ENCODE measurements around the gene ABRAXAS1.
"Not testable (repeated sequence)": the region's sequence is repeated elsewhere in the genome, so short reads cannot be mapped to it uniquely, and the experiment has no call there.

ABRAXAS1 gene

DNA sequence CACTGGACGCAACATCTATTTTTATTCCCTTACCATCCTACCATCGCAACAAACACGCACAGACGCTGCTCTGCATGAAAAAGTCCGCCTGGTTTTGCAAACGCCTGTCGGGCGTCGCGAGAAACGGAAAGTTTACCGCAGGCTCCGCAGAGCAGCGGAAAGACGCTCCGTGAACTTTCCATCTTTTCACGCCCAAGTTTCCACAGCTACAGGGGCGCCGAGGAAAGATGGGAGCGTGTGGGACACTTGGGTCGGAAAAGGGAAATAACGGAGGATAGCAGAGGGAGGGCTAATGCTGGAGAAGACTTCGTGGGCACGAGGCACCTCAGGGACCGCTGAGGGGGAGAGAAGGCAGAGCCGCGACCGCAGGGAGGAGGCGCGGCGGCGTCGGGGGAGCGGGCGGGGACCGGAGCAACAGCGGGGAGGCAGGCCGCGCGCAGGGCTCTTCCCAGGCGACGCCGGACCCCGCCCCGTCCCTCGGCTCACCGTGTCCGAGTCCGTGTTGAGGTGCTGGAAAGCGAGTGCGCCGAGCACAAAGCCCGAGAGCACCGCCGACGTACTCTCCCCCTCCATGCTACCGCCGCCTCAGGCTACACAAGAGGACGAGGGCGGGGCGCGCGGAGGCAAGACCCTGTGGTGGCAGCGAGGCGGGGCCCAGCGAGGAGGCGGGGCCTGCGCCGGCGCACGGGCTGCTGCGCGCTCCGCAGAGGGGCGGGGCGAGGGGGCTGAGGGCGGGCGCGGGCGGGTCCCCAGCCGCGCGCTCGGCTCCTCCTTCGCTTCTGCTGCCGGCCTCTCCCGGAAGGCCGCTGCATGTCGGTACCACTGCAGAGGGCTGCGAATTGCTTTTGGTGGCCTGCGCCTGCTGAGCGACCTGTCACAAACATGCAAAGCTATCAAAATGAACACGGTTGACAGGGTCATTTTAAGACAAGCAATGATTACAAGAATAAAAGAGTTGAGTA lies at the start of gene ABRAXAS1:
Gene ABRAXAS1 (minus strand): TSS at position 601 of the 962 bp plus-strand sequence. CDS start 28 bp downstream, at position 573.
- DNase-seq = peak; percentile 63

DNA sequence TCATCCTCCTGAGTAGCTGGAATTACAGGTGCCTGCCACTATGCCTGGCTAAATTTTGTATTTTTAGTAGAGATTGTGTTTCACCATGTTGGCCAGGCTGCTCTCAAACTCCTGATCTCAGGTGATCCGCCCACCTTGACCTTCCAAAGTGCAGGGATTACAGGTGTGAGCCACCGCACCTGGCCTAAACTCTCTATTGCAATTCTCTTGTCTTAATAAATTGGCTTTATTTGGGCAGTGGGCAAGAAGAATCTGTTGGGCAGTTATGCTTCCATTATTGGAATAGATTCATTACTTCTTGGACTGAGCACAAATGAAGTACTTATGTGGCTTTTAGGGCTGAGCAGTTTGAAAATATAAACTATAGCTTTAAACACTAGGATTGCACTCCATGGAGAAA lies 42.8 kb upstream of the ABRAXAS1 start:
- no peak for DNase-seq

DNA sequence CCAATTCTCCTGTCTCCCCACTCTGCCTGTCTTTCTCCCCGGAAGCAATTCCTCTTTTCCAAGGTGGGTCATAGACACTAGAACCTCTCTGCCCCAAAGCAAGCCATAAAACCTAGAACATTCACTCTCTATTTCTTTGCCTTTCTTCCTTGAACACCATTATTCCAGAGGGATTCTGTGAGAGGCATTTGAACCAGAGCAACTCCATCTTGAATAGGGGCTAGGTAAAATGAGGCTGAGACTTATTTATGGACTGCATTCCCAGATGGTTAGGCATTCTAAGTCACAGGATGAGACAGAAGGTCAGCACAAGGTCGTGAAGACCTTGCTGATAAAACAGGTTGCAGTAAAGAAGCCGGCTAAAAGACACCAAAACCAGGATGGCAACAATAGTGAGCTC lies 37.3 kb upstream of the ABRAXAS1 start:
- no peak for DNase-seq

DNA sequence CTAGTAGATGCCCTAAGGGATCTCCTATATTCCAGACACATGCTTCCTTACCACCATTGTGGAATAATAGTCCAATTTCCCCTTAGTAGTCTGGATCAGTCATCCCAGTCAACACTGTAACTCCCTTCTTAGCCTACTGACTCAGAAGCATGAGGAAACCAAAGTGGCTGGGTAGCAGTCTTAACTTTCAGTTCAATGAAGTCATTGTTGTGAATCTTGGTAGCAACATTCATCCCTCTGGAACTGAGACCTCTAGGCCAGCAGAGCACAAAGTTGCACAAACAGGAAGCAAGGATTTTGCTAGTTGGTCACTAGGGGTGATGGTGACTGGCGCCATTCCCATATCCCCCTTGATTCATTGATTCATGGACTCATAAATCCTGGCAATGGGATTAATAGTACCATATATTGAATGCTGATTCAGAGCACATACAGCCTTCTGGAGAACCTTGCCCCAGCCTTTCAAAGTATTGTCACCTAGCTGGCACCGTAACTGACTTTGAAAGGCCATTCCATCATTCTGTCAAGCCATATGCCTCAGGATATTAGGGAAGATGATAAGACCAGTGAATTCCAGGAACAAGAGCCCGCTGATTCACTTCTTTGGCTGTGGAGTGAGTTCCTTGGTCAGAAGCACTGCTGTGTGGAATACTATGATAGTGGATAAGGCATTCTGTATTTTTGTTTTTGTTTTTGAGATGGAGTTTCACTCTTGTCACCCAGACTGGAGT lies 31.3 kb upstream of the ABRAXAS1 start:
- DNase-seq = no peak

DNA sequence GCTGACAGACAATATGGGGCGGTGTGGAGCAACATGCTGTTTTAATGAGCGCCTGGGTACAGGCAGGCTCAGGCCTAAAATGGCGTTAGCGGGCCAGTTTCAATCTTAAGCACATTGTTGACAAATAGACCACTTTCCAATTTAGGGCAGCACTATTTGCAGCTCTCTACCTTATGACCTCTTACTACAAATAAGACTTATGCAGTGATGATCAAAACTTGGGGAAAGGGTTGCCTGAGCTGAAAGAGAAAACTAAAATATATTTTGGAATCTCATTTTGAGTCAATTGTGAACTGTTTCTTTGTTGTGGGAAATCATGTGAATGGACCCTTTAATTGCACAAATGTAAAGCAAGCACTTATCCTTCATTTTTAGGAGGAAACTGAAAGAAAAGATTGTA lies 25.5 kb upstream of the ABRAXAS1 start:
- no peak for DNase-seq

DNA sequence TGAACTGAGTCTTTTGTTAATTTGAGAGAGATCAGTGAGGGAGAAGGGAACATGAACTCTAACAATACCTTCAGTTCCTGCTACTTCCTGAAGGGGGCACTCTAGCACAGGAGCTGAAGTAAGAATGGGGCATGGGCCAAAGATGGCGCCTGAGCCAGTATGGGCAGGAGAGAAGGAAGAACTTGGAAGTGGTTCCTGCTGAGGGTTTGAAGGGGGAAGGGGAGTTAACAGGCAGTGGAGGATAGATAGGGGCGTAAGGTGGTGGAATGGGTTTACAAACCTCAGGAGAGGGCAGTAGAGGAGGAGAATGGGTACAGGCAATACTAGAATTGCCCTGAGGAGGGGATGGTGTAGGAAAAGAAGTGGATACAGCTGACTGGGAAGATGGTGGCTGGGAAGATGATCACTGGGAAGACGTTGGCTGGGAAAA lies 24.3 kb upstream of the ABRAXAS1 start:
- peak; percentile 36 for DNase-seq

DNA sequence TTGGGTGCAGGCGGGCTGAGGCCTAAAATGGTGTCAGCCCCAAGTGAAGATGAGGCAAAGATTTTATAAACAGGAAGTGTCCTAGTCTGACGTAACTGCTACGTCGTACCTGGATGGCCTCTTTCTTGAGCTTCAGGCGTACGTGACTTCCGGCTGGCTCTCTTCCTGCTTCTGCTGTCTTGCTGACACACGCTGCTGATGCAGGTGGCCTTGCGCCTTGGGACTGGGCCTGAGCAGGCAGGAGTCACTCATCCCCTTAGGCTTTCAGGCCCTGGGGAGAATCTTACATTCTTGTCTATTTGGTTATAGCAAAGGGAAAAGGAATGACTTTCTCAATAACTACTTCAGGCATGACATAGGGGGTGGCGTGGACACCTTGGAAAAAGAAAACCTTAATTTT lies 20.1 kb upstream of the ABRAXAS1 start:
- DNase-seq = no peak

DNA sequence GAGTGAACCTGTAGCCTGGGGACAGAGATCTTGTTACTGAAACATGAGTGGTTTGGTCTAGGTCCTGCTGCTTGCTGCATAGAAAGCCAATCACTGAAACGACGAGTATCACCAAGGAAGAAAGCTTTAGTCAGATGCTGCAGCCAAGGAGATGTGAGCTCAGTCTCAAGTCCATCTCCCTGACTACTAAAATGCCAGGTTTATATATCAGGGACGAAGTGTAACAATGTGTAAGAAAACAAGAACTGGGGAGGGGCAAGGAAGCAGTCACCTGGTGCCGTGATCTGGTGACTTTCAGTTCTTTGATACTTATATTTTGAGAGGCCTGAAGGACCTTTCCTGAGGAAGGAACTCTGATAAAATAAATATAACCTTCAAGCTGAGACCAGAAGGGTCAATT lies 19.6 kb upstream of the ABRAXAS1 start:
- DNase-seq = no peak

DNA sequence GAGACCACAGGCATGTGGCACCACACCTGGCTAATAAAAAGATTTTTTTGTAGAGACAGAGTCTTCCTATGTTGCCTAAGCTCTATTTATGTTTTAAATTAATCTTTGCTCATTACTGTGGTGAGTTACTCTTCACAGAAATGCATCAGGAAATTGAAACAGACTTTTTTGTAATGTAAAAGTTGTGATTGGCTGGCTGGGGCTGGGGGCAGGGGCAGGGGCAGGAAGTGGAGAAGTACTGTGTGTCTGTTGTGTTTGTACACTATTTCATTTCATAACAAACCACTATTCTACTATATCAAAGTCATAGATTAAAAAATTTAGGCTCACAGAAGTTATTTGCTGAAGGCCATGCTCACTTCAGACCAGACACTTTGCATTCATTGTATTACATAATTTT lies 19.1 kb upstream of the ABRAXAS1 start:
- no peak for DNase-seq

DNA sequence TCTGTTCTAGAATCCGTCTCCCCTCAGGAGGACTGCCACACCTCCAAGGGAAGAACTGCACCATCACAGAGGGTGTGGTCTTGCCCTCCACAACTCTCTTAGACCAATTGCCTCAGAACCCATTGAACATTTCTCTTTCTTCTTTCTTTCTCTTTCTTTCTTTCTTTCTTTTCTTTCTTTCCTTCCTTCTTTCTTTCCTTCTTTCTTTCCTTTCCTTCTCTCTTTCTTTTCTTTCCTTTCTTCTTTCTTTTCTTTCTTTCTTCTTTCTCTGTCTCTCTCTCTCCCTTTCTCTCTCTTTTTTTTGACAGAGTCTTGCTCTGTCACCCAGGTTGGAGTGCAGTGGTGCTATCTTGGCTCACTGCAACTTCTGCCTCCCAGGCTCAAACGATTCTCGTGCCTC lies 16.8 kb upstream of the ABRAXAS1 start:
- DNase-seq = not testable (repeated sequence)

DNA sequence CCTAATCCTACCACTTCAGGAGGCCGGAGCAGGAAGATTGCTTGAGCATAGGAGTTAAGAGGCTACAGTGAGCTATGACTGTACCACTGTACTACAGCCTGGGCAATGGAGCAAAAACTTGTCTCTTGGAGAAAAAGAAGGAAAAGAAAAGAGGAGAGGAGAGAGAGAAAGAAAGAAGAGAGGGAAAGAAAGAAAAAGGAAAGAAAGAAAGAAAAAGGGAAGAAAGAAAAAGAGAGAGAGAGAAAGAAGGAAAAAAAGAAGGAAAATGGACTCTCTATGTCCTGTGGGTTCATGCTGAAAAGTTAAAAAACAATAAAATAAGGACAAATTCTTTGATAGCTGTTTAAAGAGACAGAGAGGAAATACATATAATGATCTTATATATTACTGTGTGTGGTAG lies 13.3 kb upstream of the ABRAXAS1 start:
- DNase-seq = no peak

DNA sequence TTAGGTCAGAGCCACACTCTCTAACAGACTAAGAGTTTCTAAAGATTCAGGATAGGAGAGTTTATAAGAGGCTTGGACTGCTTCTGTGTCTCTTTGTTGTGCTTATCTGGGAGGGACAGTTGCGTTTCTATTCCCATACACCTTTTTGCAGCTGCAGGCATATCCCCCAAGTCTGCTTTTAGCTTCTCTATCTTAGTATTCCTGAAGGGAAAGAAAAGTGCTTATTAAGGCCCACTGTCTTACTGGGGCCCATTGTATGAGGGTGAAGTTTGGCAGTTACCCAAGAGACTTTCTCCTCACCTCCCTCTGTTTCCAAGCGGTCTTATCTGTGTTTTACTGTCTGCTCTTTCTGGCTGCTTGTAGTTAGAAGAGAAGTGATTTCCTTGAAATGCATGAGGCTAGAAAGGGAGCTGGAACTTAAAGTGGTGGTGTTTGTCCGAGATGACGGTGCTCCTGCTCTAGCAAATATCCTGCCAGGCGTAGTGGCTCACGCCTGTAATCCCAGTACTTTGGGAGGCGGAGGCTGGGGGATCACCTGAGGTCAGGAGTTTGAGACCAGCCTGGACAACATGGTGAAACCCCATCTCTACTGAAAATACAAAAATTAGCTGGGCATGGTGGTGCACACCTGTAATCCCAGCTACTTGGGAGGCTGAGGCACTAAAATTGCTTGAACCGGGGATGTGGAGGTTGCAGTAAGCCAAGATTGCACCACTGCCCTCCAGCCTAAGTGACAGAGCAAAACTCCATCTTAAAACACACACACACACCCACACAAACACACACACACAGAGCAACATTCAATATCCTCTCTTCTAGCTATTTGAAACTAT lies 11.4 kb upstream of the ABRAXAS1 start:
- DNase-seq = not testable (repeated sequence)

DNA sequence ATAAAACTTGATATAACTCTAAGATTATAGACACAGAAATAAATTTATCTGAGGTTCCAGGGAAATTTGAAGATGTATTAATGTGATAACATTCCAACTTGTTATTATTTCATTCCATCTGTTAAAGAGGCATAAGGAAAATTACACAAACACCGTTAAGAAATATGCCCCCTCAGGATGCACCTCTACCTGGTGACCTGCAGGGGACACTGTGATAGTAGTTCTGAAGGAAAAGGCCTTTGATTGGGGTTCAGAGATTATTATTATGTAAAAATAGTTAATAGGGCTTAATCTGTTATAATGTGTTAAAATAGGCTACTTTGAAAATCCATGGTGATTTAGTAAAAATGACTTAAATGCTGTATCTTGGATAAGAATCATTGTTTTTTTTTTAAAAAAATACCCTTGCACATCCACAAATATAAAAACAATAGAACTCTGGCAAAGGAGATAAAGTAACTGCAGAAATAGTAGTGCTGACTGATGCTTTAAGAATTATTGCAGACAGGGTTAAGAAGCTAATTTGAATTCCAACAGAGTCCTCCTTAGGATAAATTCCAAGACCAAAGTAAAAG lies 6.1 kb upstream of the ABRAXAS1 start:
- DNase-seq = peak; percentile 45

DNA sequence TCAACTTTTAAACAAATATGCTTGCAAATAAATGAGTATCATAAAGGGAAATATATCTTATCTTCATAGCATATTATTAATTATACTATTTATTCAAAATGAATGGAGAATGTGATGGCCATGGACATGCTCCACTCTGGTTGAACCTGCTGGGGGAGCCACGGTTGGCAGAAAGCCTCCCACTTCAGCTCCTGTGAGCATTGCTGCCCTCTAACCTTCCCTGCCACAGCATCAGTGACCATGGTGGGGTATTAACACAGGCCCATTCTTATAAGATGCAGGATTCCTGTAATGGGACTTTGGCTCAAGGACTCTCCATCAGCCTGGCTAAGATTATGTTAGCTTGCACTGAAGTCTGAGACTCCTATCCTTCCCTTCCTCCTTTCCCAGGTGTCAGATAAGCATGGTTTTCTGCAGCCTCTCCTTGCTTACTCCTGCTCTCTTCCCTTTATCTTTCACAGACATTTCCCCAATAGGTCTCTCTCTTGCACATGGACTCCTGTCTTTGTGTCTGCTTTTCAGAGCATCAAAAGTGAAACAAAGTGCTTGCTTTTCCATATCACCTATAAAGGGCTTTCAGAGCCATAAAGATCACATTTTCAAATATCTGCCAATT lies 4.9 kb upstream of the ABRAXAS1 start:
- DNase-seq = no peak

DNA sequence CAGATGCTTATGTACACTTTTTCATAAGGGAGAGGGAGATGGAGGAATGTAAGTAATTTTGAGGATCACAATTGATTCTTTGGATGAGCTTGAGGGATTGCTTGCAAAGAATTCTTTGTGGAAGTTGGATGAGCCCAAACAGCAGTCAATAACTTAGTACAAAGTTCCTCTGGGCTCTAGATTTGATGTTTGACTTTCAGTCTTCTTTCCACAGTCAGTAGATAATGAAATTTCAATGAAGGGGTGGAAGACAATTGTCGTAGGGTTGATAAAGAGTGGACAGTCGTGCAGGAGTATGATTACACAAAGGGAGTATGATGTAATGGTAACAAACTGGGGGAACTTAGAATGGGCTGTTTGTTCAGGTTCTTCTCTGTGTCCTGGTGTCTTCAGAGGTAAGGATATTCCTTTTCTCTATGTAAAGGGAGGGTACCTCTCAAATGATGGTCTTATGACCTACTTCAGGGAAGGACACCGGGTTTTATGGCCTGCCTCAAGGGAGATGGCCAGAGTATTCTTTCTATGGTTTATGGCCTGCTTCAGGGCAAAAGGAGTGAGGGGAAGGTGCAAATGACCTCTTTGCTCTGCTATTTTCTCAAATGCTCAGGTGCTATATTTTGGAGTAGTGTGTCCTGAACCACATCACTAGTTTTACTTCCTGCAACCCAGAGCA lies 1.7 kb upstream of the ABRAXAS1 start:
- DNase-seq = no peak

DNA sequence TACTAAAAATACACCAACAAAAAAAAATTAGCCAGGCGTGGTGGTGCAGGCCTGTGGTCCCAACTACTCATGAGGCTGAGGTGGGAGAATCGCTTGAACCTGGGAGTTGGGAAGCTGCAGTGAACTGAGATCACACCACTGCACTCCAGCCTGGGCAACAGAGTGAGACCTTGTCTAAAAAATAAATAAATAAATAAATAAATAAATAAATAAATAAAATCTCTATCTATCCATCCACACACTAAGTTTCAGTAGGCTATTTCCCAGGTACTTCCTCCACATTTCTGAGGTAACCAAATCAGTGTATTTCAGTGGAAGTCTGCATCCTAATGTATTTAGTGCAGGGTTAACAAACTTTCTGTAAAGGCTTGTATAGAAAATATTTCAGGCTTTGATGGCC lies 10.9 kb downstream of the ABRAXAS1 start:
- DNase-seq = no peak

DNA sequence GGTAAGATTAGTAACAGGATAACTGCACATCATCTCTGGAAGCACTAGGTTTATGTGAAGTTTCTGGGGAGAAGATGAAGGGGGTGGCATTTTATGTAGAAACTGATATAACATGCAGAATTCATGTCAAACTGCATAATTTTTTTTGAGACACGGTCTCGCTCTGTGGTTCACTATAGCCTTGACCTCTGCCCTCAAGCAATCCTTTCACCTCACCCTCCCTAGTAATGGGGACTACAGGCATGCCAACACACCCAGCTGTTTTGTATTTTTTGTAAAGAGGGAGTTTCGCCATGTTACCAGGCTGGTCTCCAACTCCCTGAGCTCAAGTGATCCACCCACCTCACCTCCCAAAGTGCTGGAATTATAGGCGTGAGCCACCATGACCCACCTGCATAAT lies 11.5 kb downstream of the ABRAXAS1 start:
- no peak for DNase-seq

DNA sequence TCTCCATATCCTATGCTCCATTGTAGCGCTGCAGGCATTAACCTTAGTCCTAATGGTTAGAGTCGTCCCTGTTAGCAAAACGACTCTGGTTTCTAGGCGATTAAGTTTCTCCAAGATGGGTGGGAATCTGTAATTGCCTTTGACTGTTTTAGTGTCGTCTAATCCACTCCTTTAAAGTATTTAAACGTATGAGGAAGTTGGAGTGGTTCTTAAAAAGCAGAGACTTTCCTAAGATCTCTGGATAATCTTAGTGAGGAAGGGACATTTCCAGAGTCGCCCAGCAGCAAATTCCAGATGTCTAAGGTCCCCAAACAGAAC lies 28.8 kb downstream of the ABRAXAS1 start:
- DNase-seq = no peak

DNA sequence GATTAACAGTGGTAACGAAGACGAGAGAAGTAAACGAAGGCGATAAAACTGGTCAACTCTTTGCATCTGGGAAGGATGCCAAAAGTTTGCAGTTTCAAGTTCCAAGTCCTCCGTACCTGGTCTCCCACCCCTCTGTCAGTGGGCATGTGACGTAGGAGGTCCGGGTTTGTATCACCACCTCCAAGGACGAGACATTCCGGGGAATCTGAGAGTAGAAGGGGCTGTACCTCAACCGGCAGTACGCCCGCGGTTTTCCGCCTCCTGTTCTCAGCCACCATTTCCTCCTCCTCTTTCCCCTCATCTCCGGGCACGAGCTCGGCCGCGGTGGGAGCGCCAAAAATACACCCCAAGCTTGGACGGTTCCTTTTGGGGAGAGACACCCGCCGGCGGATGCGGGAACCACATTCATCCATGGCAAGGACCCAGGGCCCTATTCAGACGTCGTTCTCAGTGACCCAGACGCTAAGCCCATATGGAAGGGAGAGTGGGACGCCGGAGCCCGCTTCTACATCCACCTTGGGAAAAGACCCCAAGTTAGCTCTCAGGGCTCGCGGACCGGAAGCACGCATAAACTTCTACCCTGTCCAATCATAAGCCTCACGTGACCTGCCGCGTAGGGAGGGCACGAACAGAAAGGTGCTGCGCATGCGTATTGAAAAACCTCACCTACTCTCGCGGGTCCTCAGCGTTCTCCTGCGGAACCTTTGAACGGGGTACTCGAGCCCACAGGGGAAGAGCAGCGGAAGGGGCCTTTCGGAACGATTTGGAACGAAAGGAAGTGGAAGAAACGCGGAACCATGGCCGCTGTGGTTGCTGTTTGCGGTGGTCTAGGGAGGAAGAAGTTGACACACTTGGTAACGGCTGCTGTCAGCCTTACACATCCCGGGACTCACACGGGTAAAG lies 29.4 kb downstream of the ABRAXAS1 start, which contains the start of the genes HELQ and MRPS18C:
Gene HELQ (minus strand): TSS at position 543 of the 903 bp plus-strand sequence. CDS start 130 bp downstream, at position 413.
Gene MRPS18C (plus strand): TSS at position 778 of the 903 bp plus-strand sequence. CDS start 20 bp downstream, at position 798.
- DNase-seq = peak; percentile 95

DNA sequence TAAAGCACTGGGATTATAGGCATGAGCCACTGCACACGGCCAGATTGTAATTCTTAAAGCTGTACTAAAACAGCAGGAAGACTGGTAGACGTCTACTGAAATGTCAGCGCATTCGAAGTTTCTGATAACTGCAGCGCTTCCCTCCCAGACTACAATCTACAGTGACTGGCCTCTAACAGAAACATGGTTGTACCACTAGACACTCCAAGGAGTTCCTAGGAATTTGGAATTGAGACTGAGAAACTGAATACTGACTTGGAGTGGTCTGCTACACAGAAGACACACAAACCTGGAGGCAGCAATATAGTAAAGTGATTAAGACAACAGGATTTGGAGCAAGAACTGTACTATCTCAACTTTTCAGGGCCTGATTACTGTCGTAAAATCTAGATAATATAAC lies 30.2 kb downstream of the ABRAXAS1 start:
- no peak for DNase-seq
